IPS-15b (cell line): ENCODE results near the gene TBC1D24.
"Not testable (repeated sequence)": the region's sequence is repeated elsewhere in the genome, so short reads cannot be mapped to it uniquely, and the experiment has no call there.

Experiments used
- H3K27me3 ChIP-seq: one replicate; pipeline ENCODE4 v1.6.1; 2013; ENCODE audit warnings: low read length; ENCODE audit not compliant: control insufficient read depth, insufficient read depth
- H3K36me3 ChIP-seq: one replicate; pipeline ENCODE4 v1.6.1; 2013; ENCODE audit warnings: low read length; ENCODE audit not compliant: control insufficient read depth, insufficient read depth
- H3K4me1 ChIP-seq: one replicate; pipeline ENCODE4 v1.6.1; 2013; ENCODE audit warnings: mild to moderate bottlenecking, low read length; ENCODE audit not compliant: control insufficient read depth, insufficient read depth
- H3K4me3 ChIP-seq: one replicate; pipeline ENCODE4 v1.5.1; 2013; ENCODE audit warnings: low read depth, low read length
- H3K9ac ChIP-seq: one replicate; pipeline ENCODE4 v1.6.1; 2013; ENCODE audit warnings: low read depth, mild to moderate bottlenecking, low read length
- H3K9me3 ChIP-seq: one replicate; pipeline ENCODE4 v1.6.1; 2013; ENCODE audit warnings: mild to moderate bottlenecking, low read length; ENCODE audit not compliant: control insufficient read depth, insufficient read depth

TBC1D24 gene

GRCh38 chr16:2435236-2435635, 39.7 kb upstream of the TBC1D24 start:
- not testable (repeated sequence) for H3K4me1 ChIP-seq, H3K9ac ChIP-seq, H3K9me3 ChIP-seq, H3K4me3 ChIP-seq, H3K27me3 ChIP-seq
- H3K36me3 ChIP-seq = peaks cover 58% of the 10 kb centered on the region

DNA sequence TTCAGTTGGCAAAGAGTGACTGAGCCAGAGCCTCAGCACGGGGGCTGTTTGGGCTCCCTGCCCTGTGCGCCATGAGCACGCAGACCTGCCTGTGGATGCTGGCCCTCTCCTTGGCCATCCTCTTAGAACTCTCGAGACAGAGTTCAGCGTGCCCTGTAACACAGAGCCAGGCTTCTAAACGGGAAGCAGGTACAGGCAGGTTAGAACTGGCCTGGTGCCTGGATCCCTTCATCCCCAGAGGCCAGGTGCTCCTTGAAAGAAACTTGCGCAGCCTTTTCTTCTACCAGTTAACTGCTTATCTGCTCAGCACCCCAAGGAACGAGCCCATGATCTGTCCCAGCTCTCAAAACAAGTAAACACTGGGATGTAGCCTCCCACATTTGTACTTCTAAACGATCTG, 38.8 kb upstream of the TBC1D24 start:
- H3K36me3 ChIP-seq = peaks cover 63% of the 10 kb centered on the region

DNA sequence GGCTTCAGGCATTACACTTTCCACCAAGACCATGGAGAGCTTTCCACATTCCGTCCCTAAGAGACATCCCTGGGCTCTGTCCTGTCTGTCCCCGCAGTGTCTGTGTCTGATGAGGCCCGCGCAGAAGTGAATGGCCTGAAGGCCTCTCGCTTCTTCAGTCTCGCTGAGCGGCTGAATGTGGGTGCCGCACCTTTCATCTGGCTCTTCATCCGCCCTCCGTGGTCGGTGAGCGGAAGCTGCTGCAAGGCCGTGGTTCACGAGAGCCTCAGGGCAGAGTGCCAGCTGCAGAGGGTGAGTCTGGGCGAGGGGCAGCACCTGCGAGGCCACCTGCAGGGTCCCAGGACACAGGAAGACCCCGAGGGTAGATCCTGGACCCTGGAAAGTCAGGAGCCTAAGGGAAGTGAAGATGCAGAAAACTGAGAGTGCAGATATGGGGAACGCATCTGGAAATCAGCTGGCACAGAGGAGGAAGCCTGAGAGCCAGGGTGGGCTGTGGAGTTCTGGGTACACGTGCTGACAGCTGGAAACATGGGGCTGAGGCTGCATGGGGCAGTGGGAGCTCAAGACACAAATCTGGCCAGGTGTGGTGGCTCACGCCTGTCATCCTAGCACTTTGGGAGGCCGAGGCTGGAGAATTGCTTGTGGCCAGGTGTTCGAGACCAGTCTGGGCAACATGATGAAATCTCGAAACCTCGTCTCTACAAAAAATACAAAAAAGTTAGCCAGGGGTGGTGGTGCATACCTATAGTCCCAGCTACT, 37.7 kb upstream of the TBC1D24 start:
- Histone ChIP-seq H3K9ac (no peak overlapping the region), H3K4me1 (no peaks in the 10 kb centered on the region), H3K36me3 (peaks cover 60% of the 10 kb centered on the region), H3K27me3 (no peaks in the 10 kb centered on the region), H3K9me3 (no peaks in the 10 kb centered on the region), H3K4me3 (no peak overlapping the region)

More for the DNA sequence above, 38.8 kb upstream of the TBC1D24 start:
- no peak overlapping the region for H3K4me3 ChIP-seq
- no peaks in the 10 kb centered on the region for H3K27me3 ChIP-seq
- H3K9me3 ChIP-seq = no peaks in the 10 kb centered on the region
- H3K4me1 ChIP-seq = no peaks in the 10 kb centered on the region
- H3K9ac ChIP-seq = no peak overlapping the region

- no peak overlapping the region for H3K4me3 ChIP-seq
- no peaks in the 10 kb centered on the region for H3K4me1 ChIP-seq
- no peak overlapping the region for H3K9ac ChIP-seq
- H3K9me3 ChIP-seq = no peaks in the 10 kb centered on the region
- no peaks in the 10 kb centered on the region for H3K27me3 ChIP-seq
- H3K36me3 ChIP-seq = peaks cover 51% of the 10 kb centered on the region
These were observed 36.8 kb upstream of the TBC1D24 start for GRCh38 chr16:2438121-2438520.

DNA sequence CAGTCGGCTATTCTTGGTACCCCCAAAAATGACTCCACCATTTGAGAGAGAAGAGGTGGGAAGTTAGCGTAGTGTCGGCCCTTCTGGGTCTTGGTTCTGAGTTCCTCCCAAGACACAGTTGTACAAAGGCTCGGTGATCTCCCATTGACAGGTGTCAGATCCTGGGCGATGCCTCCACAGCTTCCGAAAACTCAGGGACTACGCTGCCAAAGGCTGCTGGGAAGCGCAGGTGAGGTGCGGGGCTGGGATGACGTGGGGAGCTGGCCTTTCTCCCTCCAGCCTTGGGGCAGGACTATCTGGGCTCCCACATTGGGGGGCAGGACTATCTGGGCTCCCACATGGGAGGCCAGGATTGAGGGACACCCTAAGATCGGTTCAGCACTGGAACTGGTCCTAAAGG, 35.3 kb upstream of the TBC1D24 start:
- Histone ChIP-seq H3K4me3 (no peak overlapping the region), H3K36me3 (peaks cover 47% of the 10 kb centered on the region), H3K9me3 (no peaks in the 10 kb centered on the region), H3K9ac (no peak overlapping the region), H3K4me1 (no peaks in the 10 kb centered on the region), H3K27me3 (no peaks in the 10 kb centered on the region)

DNA sequence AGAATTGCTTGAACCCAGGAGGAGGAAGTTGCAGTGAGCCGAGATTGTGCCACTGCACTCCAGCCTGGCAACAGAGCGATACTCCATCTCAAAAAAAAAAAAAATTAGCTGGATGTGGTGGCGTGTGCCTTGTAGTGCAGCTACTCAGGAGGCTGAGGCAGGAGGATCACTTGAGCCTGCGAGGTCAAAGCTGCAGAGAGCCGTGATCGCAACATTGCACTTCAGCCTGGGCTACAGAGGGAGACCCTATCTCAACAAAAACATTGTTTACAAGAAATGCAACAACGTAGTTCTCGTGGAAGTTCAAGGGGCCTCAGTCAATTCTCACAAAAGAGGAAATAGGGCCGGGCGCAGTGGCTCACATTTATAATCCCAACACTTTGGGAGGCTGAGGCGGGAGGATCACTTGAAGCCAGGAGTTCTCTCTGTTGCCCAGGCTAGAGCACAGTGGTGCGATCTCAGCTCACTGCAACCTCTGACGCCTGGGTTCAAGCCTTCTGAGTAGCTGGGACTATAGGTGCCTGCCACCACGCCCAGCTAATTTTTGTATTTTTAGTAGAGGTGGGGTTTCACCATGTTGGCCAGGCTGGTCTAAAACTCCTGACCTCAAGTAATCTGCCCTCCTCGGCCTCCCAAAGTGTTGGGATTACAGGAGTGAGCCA, 33.7 kb upstream of the TBC1D24 start:
- not testable (repeated sequence) for H3K4me3 ChIP-seq, H3K27me3 ChIP-seq, H3K9ac ChIP-seq, H3K4me1 ChIP-seq, H3K9me3 ChIP-seq
- H3K36me3 ChIP-seq = peaks cover 56% of the 10 kb centered on the region

GRCh38 chr16:2443555-2443954, 31.4 kb upstream of the TBC1D24 start:
- no peaks in the 10 kb centered on the region for H3K27me3 ChIP-seq
- H3K9ac ChIP-seq = no peak overlapping the region
- no peak overlapping the region for H3K4me3 ChIP-seq
- peaks cover 55% of the 10 kb centered on the region for H3K36me3 ChIP-seq
- no peaks in the 10 kb centered on the region for H3K4me1 ChIP-seq
- H3K9me3 ChIP-seq = no peaks in the 10 kb centered on the region

GRCh38 chr16:2447920-2448583, 26.9 kb upstream of the TBC1D24 start:
- Histone ChIP-seq H3K36me3 (peaks cover 73% of the 10 kb centered on the region), H3K4me3 (no peak overlapping the region), H3K9me3 (no peaks in the 10 kb centered on the region), H3K9ac (no peak overlapping the region), H3K4me1 (no peaks in the 10 kb centered on the region), H3K27me3 (no peaks in the 10 kb centered on the region)

GRCh38 chr16:2449118-2449517, 25.8 kb upstream of the TBC1D24 start:
- H3K27me3 ChIP-seq = no peaks in the 10 kb centered on the region
- H3K9me3 ChIP-seq = no peaks in the 10 kb centered on the region
- no peak overlapping the region for H3K9ac ChIP-seq
- no peaks in the 10 kb centered on the region for H3K4me1 ChIP-seq
- H3K4me3 ChIP-seq = no peak overlapping the region
- H3K36me3 ChIP-seq = peaks cover 80% of the 10 kb centered on the region

DNA sequence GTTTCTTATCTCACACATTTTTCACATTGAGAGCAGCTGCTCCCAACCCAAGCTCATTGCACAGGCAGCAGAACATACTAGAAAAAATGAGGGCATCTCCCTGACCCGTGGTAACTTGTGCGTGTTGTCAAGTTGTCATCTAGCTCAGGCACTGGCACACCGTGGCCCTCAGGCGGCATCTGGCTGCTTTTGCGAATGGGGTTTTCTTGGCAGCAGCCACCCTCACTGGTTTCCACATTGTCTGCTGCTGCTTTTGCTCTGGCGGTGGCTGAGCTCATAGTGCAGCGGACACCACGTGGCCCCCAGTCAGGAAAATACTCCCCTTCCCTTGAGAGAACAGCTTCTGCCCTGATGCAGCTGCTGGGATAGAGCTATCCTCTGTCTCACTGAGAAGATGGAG, 24.4 kb upstream of the TBC1D24 start:
- H3K9ac ChIP-seq = no peak overlapping the region
- H3K27me3 ChIP-seq = no peaks in the 10 kb centered on the region
- no peak overlapping the region for H3K4me3 ChIP-seq
- H3K9me3 ChIP-seq = no peaks in the 10 kb centered on the region
- H3K36me3 ChIP-seq = peaks cover 76% of the 10 kb centered on the region
- no peaks in the 10 kb centered on the region for H3K4me1 ChIP-seq

GRCh38 chr16:2450975-2451381, 23.9 kb upstream of the TBC1D24 start:
- Histone ChIP-seq H3K4me1 (no peaks in the 10 kb centered on the region), H3K4me3 (no peak overlapping the region), H3K36me3 (peaks cover 75% of the 10 kb centered on the region), H3K9ac (no peak overlapping the region), H3K9me3 (no peaks in the 10 kb centered on the region), H3K27me3 (no peaks in the 10 kb centered on the region)

DNA sequence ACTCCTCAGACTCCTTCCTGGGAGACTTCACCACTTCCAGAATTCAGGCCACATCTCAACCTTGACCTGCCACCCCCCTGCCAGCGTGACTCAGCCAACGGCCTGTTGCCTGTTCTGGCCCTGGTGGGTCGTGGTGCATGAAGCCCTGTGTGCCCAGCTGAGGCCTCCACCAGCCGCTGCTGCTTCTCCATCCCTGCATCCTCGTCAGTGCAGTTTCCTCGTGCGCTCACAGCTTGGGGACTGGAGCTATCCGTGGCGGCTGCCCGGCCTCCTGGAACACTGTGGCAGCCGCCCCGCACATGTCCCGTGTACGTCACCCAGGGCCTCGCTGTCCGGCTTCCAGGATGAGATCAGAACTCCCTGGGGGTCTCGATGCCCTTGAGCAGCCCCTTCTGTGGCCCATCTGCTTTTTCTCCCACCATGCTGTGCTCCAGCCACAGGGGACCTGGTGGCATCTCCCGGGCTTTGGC, 23.0 kb upstream of the TBC1D24 start:
- Histone ChIP-seq H3K27me3 (no peaks in the 10 kb centered on the region), H3K4me3 (no peak overlapping the region), H3K4me1 (no peaks in the 10 kb centered on the region), H3K36me3 (peaks cover 71% of the 10 kb centered on the region), H3K9me3 (no peaks in the 10 kb centered on the region), H3K9ac (no peak overlapping the region)
